GM12865 (cell line): Measurements from ENCODE around the gene GRAMD1A.

Experiments used
- DNase-seq: peaks from one replicate; pipeline ENCODE4 v3.0.0; 2010; ENCODE audit warnings: low read depth
- H3K4me3 ChIP-seq: 2 replicates; pipeline ENCODE4 v1.5.1; 2011; ENCODE audit warnings: mild to moderate bottlenecking, low read depth, low read length, control low read depth
- CTCF ChIP-seq: IDR thresholded peaks from 2 replicates; pipeline ENCODE4 v1.5.1; 2011; ENCODE audit warnings: low read length, control low read depth, low read depth, inconsistent platforms; ENCODE audit not compliant: insufficient read depth; ENCODE audit errors: missing control alignments

GRAMD1A gene

DNA sequence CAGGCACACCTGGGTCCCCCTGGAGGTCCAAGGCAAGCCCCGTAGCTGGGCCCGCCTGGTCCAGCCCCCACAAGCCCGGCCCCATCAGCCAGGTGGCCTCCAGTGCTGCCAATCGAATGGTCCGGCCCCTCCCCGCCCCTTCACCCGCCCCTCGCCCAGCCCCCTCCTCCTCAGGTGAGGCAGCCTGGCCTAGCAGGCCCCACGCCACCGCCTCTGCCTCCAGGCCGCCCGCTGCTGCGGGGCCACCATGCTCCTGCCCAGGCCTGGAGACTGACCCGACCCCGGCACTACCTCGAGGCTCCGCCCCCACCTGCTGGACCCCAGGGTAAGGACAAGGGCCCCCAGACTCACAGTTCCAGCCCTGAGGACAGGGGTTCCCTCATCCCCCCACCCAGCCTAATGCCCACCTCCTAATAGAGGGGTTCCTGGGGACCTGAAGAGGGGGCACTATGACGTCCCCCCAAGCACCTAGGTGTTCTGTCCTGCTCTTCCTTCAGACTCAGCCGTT, 41.5 kb downstream of the GRAMD1A start, which contains the start of gene HPN:
Gene HPN, plus strand, starts transcription at position 174 of the 508 bp plus-strand sequence. CDS start 786 bp downstream, outside the sequence.
- no peak within 1 kb of the TSS for H3K4me3 ChIP-seq
- no peak for TF ChIP-seq CTCF
- no peak for DNase-seq

GRCh38 chr19:35042056-35042730, 42.1 kb downstream of the GRAMD1A start:
- no peak for TF ChIP-seq CTCF
- DNase-seq, result no peak
- H3K4me3 ChIP-seq, result no peak overlapping the region

- H3K4me3 ChIP-seq, result no peak overlapping the region
- no peak for DNase-seq
- no peak for TF ChIP-seq CTCF
These were observed 43.0 kb downstream of the GRAMD1A start for GRCh38 chr19:35042954-35043604.

GRCh38 chr19:35043906-35044305, 43.8 kb downstream of the GRAMD1A start:
- H3K4me3 ChIP-seq, result no peak overlapping the region
- DNase-seq, result no peak
- TF ChIP-seq CTCF, result no peak

DNA sequence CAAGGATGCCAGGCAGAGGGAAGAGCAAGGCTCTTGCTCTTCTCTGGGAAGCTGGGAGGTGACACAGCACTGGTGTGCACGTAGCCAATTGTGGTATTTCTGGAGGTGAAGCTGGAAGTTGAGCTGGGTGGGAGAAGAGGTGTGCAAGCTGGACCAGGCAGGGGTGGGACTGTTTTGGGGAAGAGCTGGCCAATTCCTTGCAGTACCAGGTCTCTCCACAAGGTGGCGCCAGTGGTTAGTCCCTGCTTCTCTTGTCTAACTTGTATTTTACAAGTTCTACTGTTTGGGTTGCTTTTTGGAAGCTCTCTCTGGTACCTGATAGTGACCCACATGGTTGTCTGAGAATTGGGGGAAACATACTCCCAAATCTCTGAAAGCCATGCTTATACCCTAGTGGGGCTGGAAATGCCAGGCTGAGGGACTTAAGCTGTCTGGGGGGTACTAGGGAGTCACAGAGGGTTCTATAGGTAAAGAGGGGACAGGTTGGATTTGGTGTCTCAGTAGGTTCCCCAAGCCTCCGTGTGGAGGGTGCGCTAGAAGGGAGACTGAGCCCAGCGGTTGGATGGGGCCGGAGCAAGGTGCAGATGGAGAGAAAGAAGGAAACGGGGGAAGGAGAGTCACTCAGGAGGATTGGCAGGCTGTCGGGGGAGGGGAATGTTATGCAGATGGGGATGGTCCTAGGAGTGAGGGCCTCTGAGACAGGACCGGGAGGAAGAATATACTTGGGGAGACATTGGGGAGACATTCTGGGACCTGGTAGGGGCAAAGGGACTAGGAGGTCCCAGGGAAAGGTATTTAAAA, 44.4 kb downstream of the GRAMD1A start:
- DNase-seq, result peak; percentile 56
- no peak overlapping the region for H3K4me3 ChIP-seq
- TF ChIP-seq CTCF, result peak; percentile 95

DNA sequence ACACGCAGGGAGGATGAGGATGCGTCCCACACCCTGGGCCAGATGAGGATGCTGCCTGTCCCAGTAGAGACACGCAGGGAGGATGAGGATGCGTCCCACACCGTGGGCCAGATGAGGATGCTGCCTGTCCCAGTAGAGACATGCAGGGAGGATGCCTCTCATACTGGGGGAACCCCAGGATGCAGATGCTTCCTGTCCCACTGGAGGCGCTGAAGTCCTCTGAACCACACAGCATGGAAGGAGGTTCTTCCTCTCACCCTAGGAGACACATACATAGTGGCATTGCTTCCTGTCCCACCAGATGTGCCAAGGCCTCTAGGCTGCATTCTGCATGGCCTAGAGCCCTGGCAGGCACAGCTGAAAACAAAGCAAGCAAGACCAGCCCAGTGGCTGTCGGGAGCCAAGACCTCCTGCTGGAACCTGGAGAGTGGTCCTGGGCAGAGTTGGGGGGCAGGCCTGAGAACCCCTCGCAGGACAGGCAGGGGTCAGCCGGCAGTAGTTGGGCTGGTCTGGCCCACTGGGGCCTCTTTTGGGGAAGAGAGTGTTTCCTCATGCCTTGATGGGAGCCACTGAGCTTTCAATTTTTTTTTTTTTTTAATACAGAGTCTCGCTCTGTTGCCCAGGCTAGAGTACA, 45.7 kb downstream of the GRAMD1A start:
- peak; percentile 67 for DNase-seq
- no peak overlapping the region for H3K4me3 ChIP-seq
- peak; percentile 61 for TF ChIP-seq CTCF
